C4-2B (cell line): Measurements from ENCODE around the gene PPM1L.

Experiments used
- ZFX ChIP-seq: fragments of 450-650 bp; IDR thresholded peaks from 2 replicates; pipeline ENCODE4 v1.6.1; 2017
- TF ChIP-seq, protein P1 (sequence below): fragments of 450-650 bp; conservative IDR thresholded peaks from 2 replicates; pipeline ENCODE4 v1.5.1; 2017; ENCODE audit warnings: mild to moderate bottlenecking

DNA sequence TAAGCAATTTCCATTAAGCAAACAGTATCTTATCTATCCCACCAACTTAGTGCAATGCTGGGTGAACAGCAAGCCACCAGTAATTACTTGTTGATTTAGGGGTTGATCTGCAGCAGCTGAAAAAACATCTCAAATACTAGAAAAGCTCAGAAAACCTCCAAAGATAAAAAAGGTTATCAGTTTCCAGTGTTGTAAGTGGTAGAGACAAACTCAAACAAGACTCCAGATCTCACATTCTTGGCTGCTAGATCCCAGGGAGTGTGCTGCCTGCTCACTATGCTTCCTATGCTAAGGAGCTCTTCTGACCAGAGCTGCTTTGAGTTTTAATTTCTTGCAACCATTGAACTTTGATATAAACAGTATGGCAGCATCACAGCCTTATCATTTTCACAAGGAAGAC is 337.9 kb downstream of the PPM1L start:
- TF ChIP-seq, protein P1, sequence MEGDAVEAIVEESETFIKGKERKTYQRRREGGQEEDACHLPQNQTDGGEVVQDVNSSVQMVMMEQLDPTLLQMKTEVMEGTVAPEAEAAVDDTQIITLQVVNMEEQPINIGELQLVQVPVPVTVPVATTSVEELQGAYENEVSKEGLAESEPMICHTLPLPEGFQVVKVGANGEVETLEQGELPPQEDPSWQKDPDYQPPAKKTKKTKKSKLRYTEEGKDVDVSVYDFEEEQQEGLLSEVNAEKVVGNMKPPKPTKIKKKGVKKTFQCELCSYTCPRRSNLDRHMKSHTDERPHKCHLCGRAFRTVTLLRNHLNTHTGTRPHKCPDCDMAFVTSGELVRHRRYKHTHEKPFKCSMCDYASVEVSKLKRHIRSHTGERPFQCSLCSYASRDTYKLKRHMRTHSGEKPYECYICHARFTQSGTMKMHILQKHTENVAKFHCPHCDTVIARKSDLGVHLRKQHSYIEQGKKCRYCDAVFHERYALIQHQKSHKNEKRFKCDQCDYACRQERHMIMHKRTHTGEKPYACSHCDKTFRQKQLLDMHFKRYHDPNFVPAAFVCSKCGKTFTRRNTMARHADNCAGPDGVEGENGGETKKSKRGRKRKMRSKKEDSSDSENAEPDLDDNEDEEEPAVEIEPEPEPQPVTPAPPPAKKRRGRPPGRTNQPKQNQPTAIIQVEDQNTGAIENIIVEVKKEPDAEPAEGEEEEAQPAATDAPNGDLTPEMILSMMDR, result no peak
- no peak for TF ChIP-seq ZFX
